Smooth muscle cell (in vitro differentiated cells): ENCODE results near the gene SPACA6. TPM values are rescaled to one million over a fixed set of nuclear protein-coding genes. Genes with fewer than 3 reads are reported as not detected.

Source experiments
- DNase-seq: peaks from one replicate; lab custom pipeline; 2025; ENCODE audit not compliant: unreplicated experiment; lab: John Stamatoyannopoulos, UW
- H2AFZ ChIP-seq: fragments of 200-600 bp; sonication (generic); 2 replicates; pipeline ENCODE4 v1.6.0; 2016; ENCODE audit warnings: antibody characterized with exemption, low read depth, mild to moderate bottlenecking
- H3F3A ChIP-seq: fragments of 200-600 bp; sonication (generic); 2 replicates; pipeline ENCODE4 v1.6.0; 2017; ENCODE audit warnings: antibody characterized with exemption, low read depth
- H3K27ac ChIP-seq: fragments of 200-600 bp; sonication (generic); 2 replicates; pipeline ENCODE4 v1.5.1; 2016; ENCODE audit warnings: low read depth, mild to moderate bottlenecking
- H3K27me3 ChIP-seq: fragments of 200-600 bp; sonication (generic); 2 replicates; pipeline ENCODE4 v1.6.1; 2016; ENCODE audit warnings: low read depth, mild to moderate bottlenecking
- H3K36me3 ChIP-seq: fragments of 200-600 bp; sonication (generic); 2 replicates; pipeline ENCODE4 v1.5.1; 2016; ENCODE audit warnings: low read depth
- H3K4me1 ChIP-seq: fragments of 200-600 bp; sonication (generic); 2 replicates; pipeline ENCODE4 v1.5.1; 2016; ENCODE audit warnings: low read depth
- H3K4me2 ChIP-seq: fragments of 200-600 bp; sonication (generic); 2 replicates; pipeline ENCODE4 v1.6.0; 2016; ENCODE audit warnings: mild to moderate bottlenecking
- H3K4me3 ChIP-seq: fragments of 200-600 bp; sonication (generic); 2 replicates; pipeline ENCODE4 v1.5.1; 2016; ENCODE audit warnings: mild to moderate bottlenecking
- H3K79me2 ChIP-seq: fragments of 200-600 bp; sonication (generic); 2 replicates; pipeline ENCODE4 v1.6.0; 2016; ENCODE audit warnings: low read depth, mild to moderate bottlenecking
- H3K9ac ChIP-seq: fragments of 200-600 bp; sonication (generic); 2 replicates; pipeline ENCODE4 v1.6.0; 2016; ENCODE audit warnings: low read depth
- H3K9me3 ChIP-seq: fragments of 200-600 bp; sonication (generic); replicated peaks from 2 replicates; pipeline ENCODE4 v1.5.1; 2016; ENCODE audit warnings: low read depth
- H4K20me1 ChIP-seq: fragments of 200-600 bp; sonication (generic); 2 replicates; pipeline ENCODE4 v1.6.0; 2016; ENCODE audit warnings: low read depth
- CTCF ChIP-seq: fragments of 200-600 bp; sonication (generic); IDR thresholded peaks from 2 replicates; pipeline ENCODE4 v1.5.1; 2017; ENCODE audit warnings: borderline replicate concordance, mild to moderate bottlenecking, antibody characterized with exemption; ENCODE audit not compliant: insufficient read depth, poor library complexity, severe bottlenecking
- WGBS: methylation state at CpG from one replicate; pipeline ENCODE4 v1.1.7; 2016; ENCODE audit warnings: low lambda C conversion rate; 5-methylcytosine and 5-hydroxymethylcytosine counted together
- polyA plus RNA-seq: library from polyadenylated mRNA; unstranded; fragments of >200 nt; fragmentation: Nextera tagmentation; extraction: Ambion mirVana; gene quantifications from 2 replicates; pipeline ENCODE4 v1.2.1, GENCODE V29; 2016
- total RNA-seq: library from RNA; depleted of rRNA; stranded (reverse); fragments of >200 nt; gene quantifications from 2 replicates; pipeline ENCODE4 v1.2.3, GENCODE V29; 2014

Gene SPACA6
- total and polyA plus RNA-seq, 2 experiments from 2014 or later: 3.0 to 4.1 TPM

- Histone ChIP-seq H3K9ac (peak overlapping the region; percentile 96), H3K36me3 (no peaks in the 10 kb centered on the region), H3K79me2 (peaks cover 54% of the 10 kb centered on the region), H3K4me3 (peak overlapping the region; percentile 65), H3K4me2 (peak overlapping the region; percentile 91), H3F3A (peaks cover 23% of the 10 kb centered on the region), H4K20me1 (peaks cover 31% of the 10 kb centered on the region), H2AFZ (no peak overlapping the region), H3K9me3 (no peaks in the 10 kb centered on the region), H3K27me3 (no peaks in the 10 kb centered on the region), H3K4me1 (peaks cover 4% of the 10 kb centered on the region), H3K27ac (peak overlapping the region; percentile 96)
- DNase-seq: peak; percentile 87
- WGBS: 2% methylated on average over 8 of the region's 63 CpGs
- no peak for TF ChIP-seq CTCF
Observed at GRCh38 chr19:51688671-51689571, 4.2 kb upstream of the SPACA6 start.

GRCh38 chr19:51689751-51690453 lies 3.2 kb upstream of the SPACA6 start:
- Histone ChIP-seq H3K27me3 (no peaks in the 10 kb centered on the region), H3K36me3 (no peaks in the 10 kb centered on the region), H3K9me3 (no peaks in the 10 kb centered on the region), H4K20me1 (peaks cover 41% of the 10 kb centered on the region), H3F3A (peaks cover 24% of the 10 kb centered on the region), H3K27ac (peak overlapping the region; percentile 96), H2AFZ (no peak overlapping the region), H3K4me2 (peak overlapping the region; percentile 91), H3K4me3 (peak overlapping the region; percentile 65), H3K4me1 (peaks cover 4% of the 10 kb centered on the region), H3K79me2 (peaks cover 63% of the 10 kb centered on the region), H3K9ac (peak overlapping the region; percentile 96)
- no peak for TF ChIP-seq CTCF
- under 1% methylated on average over 10 of the region's 21 CpGs for WGBS
- peak; percentile 48 for DNase-seq

GRCh38 chr19:51690454-51691073 lies 2.6 kb upstream of the SPACA6 start:
- 2% methylated on average over 14 of the region's 21 CpGs for WGBS
- Histone ChIP-seq H3K27ac (peak overlapping the region; percentile 96), H3K9ac (peak overlapping the region; percentile 96), H4K20me1 (peaks cover 48% of the 10 kb centered on the region), H3F3A (peaks cover 26% of the 10 kb centered on the region), H3K79me2 (peaks cover 70% of the 10 kb centered on the region), H3K9me3 (no peaks in the 10 kb centered on the region), H3K4me3 (peak overlapping the region; percentile 65), H3K4me2 (peak overlapping the region; percentile 91), H3K4me1 (peaks cover 4% of the 10 kb centered on the region), H3K27me3 (no peaks in the 10 kb centered on the region), H2AFZ (no peak overlapping the region), H3K36me3 (no peaks in the 10 kb centered on the region)
- TF ChIP-seq CTCF: no peak
- DNase-seq: peak; percentile 78
